Retina (tissue), 1 donor: ENCODE data around the gene OR5B21.

Experiments
- DNase-seq: peaks from one replicate; pipeline ENCODE4 v3.0.0-alpha.2; 2016

OR5B21 gene

DNA sequence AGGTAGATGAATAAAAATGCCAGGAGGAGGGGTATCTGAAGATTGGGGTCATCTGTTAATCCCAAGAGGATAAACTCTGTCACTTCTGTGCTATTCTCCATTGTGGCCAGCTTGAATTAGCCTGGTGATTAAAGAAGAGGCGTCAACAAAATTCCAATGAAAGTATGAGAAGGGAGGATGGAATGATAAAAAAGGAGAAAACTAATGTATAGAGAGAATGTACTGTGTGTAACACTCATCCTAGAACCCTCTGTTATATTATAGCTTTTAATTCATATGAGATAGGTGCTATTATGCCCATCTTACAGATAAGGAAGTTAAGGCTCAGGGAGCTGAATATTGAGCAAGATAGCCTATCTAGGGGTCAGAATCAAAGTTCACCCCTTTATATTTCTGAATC is at the start of gene OR5B21:
Gene OR5B21, minus strand, starts transcription at position 101 of the 400 bp plus-strand sequence. Its CDS starts 0 bp downstream, at position 101.
- no peak for DNase-seq

DNA sequence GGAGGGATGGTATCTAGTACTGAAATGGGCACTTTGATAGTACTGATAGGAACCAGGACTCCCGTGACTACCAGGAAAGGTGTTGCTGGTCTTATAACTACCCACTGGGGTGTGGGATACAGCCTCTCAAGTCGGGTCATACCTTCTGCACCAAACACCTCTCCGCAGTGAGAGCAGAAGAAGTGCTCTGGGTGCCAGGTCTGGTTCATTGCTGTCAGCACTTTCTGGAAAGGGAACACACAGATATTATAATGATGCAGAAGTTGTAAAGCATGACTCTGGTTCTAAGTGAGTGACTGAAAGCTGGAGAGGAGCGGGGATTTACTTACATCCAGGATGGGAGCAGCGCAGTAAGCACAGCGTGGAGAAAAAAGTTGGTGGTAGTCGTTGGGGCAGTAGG is 41.7 kb upstream of the OR5B21 start:
- DNase-seq: no peak

DNA sequence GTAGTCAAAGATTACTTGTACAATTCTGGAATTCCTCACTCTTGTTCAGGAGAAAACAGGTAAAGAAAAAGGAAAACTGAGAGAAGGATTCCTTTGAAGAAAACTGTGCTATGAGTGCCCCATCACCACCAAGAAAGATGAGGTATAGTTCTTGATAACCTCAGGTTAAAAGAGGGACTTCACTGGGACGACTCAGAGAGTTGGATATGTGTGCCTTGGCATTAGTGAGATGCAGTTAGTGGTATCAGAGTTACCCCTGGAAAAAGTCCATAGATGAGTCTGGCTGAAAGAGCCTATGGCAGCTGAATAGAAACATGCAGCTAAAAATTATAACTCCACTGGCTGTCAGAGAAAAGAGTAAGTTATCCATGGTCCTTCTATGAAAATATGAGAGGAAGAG is 38.9 kb upstream of the OR5B21 start:
- DNase-seq: no peak

DNA sequence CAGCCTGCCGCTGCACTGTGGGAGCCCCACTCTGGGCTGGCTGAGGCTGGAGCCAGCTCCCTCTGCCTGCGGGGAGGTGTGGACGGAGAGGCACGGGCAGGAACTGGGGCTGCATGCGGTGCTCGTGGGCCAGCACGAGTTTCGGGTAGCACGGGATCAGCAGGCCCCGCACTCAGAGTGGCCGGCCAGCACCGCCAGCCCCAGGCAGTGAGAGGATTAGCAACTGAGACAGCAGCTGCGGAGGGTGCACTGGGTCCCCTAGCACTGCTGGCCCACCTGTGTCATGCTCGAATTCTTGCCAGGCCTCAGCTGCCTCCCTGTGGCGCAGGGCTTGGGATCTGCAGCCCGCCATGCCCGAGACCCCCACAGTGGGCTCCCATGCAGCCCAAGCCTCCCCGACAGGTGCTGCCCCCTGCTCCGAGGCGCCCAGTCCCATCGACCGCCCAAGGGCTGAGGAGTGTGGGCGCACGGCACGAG is 24.0 kb upstream of the OR5B21 start:
- DNase-seq: no peak

DNA sequence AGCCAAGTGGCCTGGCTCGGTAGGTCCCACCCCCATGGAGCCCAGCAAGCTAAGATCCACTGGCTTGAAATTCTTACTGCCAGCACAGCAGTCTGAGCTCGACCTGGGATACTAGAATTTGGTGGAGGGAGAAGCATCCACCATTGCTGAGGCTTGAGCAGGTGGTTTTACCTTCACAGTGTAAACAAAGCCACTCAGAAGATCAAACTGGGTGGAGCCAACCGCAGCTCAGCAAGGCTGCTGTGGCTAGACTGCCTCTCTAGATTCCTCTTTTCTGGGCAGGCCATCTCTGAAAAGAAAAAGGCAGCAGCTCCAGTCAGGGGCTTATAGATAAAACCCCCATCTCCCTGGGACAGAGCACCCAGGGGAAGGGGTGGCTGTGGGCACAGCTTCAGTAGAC is 22.3 kb upstream of the OR5B21 start:
- no peak for DNase-seq

DNA sequence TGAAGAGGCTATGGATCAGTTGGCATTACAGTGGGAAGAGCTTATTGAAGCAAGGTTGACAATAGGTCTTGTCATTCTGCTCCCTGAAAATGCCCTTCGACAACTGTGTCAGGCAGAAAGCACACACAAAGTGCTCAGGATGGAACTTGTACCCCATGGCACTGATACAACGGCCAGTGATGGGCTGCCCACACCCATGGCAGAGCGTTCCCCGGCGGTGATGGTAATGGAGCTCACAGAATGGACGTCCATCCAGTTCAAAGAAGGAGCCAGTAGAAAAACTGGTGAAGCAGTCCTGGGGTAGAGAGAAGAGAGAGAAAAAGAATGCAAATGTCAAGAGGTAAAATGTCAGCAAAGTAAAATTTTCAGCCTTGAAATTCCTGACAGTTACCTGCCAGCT is 19.5 kb upstream of the OR5B21 start:
- no peak for DNase-seq

DNA sequence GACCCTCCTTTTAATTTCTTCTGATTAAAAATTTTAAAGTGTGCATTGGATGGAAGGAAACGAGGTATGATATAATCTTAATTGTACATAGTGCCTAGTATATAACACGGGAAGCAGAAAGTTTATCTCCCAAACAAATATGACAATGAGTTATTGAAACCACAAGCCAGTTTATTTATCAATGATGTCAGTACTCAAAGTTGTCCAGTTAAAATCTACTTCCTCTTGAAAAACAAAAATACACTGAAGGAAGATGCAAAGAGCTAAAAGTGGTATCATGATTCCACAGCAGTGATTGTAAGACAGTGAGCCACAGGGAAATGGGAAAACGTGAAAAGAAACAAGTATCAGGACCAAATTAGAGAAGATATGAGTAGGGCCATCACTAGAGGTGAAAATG is 18.8 kb upstream of the OR5B21 start:
- no peak for DNase-seq

DNA sequence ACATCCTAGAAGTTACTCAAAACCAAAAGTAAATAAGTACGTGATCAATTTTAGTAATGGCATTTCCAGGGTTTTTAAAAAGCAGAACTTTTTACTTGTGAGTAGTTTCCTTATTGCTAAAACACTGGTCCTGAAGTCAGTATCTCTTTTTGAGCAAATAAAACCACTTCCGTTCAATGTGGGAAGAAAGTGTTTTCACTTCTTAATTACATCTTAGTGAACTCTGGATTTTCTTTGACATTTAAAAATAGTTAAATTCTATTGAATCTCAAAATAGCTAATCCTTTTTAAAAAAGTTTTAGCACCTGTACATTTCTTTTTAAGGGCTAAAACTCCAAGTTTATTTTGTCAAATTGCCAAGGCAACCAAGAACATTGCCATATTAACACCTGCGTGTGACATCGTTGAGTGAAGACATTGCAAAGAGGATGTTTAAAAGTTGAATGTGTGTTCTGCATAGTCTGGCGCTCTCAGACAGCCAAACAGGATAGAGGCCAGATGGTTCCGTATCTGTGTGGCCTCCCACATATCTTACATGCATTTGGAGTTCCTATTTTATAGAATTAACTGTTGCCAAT is 17.2 kb upstream of the OR5B21 start:
- no peak for DNase-seq

DNA sequence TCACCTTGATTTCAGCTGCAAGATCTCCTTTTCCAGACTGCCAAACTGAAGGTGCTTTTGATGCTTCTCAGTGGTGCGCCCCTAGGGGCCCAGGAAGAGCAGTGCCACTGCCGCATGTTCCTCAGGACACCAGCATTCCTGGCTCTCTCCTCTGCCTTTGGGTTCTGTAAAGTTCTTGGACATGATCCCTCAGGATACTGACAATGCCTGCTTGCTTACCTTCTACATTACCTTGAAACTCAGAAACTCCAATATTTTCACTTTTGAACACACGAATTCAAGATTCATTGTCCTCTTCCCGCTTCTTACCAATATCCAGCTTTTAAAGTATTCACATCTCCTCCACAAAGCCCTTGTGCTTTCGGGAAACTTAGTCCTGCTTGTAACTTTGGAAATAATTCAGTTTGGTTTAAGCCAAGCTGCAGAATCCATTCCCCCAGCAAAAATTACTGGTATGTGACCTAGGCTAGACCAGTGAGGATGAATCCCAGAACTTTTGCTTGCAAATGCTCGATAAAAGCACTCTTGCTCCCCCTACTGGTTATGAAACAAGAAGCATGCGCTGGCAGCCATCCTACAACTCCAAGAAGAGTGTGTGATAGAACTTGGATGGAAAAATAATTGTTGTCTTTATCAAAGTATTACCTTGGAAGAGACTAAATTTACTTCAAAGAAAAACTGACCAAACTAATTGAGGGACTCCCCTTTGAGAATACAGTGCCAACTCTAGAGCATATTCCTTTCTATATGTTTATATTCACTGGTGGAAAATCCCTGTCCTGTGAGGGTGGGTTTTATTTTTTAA is 16.5 kb upstream of the OR5B21 start:
- DNase-seq: peak; percentile 63

DNA sequence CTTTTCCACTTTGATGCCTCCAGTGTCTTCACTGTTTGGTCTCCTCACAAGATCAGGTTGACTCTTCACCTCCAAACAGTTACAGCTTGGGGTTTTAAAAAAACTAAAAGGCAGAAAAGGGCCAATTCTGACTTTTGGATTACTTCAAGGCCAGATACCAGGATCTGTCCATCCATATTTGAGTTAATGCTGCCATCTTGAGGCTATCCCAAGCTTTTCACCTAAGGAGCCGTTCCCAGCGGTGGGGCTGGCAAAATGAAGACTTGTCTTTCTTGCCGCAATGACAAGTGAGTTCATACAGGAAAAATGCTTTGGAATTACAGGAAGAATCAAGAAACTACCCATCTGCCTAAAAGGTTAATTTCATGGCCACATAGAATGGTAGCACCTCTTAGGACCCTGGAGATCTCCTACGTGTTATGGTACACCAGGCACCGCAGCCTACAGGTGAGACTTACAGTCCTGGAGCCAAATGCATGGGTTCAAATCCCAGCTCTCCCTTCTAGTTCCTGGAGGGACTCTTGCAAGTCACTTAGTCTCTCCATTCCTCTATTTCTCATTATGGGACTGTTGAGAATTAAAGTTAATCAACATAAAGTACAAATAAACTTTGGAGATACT is 6.0 kb upstream of the OR5B21 start:
- DNase-seq: peak; percentile 55

DNA sequence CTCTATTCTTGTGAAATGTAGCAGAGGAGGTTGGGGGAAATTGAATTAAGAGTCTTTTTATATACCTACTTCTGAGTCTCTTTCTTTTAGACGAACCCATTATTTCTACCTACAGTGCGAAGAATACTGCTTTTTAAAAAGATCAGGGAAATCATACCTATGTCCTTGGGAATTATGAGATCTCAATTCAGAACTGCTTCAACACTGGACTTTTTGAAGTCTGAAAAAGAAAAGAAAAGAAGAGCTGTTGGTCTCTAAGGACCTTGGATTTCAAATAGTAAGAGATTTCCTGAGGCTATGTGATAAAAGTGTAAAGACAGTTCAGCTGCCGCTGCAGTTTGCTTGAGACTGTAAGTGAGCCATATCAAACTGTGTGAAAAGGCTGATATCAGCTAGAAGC is 3.7 kb upstream of the OR5B21 start:
- DNase-seq: no peak

DNA sequence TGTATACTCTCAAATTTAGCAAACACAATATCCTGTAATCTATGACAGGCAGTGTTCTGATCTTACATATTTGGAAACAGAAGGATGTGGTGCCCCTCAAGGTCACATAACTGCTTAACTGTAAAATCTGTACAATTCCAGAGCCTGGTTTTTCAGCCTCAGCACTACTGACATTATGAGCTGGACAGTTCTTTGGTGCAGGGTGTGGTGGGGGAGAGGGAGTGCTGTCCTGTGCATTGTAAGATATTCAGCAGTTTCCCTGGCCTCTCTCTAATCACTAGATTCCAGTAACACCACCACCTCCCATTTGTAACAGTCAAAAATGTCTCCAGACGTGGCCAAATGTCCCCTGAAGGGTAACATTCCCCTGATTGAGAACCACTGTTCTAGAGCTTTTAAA is 1.8 kb upstream of the OR5B21 start:
- DNase-seq: no peak

DNA sequence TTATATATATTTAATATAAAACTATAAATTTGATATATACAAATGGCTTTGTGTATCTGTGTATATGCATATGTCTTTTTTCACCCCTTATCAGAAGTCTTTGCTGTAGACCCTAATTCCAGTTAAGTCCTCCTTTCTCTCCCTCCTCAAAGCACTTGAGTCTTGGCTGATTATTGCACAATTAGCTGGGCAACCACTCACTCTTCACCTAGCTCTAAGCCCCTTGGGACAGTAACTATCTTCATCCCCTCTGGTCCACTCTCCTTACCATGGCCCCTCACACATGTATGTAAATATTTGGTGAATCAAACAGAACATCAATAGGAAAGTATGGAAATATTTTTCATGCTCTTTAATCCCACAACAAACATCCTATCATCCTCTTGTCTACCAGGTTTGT is 909 bp upstream of the OR5B21 start:
- no peak for DNase-seq

DNA sequence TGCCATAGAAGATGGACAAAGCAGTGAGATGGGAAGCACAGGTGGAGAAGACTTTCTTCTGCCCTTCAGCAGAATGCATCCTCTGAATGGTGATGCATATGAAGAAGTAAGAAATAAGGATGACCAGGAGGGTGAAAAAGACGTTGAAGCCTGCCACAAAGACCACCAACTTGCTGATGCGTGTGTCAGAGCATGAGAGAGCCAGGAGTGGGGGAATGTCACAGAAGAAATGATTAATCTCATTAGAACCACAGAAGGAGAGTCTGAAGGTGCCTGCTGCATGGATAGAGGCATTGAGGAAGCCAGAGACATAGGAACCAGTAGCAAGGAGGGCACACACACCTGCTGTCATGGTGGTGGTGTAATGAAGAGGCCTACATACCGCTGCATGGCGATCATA is 550 bp downstream of the OR5B21 start:
- DNase-seq: no peak

DNA sequence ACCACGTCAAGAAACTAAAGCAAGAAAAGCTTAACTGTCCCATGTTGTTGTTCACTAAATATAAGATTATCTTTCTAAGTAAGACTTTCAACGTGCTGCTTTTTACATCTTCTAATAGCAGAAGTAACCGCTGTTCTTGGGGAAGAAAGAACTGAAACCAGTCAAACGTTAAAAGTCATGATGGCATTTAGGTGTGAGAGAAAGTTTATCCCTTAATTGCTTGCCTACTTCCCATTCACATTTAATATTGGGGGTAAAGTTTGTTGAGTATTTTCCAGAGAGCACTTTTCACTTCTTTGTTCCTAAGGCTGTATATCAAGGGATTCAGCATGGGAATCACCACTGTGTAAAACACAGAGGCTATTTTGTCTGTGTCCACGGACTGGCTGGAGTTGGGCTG is 970 bp downstream of the OR5B21 start:
- no peak for DNase-seq

DNA sequence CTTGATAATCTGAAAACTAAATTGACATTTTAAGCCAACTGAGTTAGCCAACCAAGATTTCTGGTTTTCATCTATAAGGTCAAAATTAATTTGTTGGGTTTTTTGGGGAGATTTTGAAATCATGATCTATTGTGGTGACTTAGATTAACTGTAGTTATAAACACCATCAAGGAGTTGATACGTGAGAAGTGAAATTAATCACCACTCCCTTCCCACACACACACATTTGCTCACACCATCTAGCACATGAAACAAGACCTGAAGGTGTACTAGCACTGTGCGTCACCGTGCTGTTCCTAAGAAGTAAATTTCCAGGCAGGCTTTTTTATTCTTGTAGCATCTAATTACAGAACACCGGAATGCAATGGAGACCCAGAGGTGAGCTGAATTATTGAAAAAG is 2.1 kb downstream of the OR5B21 start:
- no peak for DNase-seq

DNA sequence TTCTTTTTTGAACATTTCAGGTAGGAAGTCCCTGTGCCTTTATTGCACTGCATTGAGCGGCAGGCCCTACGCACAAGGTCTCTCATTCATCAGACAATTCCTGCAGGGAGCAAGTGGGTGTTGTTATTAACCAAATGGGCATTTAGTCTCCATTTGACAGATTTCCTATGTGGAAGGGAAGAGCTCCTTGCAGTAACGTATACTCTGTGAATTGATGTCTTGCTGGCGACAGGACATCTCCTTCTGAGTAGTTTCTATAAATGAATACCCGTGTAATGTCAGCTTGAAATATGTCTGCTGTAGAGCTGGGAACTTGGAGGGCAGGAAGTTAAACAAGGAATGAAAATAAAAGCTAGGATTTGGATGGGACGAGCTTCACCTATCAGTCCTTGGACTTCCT is 3.7 kb downstream of the OR5B21 start:
- DNase-seq: no peak

DNA sequence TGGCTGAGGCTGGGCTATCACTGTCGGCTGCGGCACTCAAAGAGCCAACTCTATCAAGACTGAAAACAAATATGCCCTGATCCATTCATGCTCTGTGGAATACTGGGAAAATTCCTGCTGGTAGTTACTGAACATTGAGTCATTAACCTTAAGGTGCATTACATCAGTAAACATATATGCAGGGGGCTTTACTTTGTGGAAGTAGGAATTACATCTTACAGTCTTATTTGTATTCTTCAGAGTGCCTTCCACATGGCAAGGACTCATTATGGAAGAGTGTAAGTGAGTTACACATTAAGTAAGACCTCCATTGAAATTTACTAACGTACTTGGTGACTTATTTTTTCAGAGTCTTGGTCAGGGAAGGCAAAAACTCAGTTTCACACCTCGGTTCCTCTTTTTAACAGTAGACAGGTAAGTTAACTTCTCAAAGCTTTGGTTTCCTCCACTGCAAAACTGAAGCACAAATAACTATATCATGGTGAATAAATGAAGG is 4.5 kb downstream of the OR5B21 start:
- DNase-seq: no peak

DNA sequence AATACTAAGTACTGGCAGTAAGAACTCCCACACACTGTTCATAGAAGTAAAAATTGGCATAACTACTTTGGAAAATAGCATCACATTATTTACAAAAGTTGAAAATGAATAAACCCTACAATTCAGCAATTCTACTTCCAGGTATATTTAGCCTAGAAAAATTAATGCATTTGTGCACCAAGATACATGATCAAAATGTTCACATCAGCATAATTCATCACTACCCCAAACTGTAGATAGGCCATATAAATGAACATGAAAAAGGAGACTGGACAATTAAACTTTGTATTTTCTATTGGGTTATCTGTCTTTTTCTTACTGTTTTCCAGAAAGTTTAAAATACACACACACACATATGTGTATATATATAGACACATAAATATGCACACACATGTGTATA is 5.9 kb downstream of the OR5B21 start:
- DNase-seq: no peak

DNA sequence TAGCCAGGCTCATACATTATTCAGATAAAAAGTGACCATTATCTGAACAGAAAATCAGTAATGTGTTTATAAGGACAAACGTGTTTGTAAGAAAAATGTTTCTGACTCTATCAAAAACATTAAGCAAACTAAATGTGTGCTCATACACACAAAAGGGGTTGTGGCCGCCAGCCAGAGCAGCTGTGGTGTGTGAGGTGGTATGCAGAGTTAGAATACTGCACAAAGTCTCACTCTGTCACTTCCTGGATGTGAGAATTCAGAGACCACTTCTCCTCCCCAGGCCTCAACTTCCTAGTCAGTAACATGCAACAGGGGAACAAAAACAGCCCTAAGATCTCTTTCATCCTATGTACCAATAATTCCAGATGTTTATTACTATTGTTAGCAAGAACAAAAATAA is 9.4 kb downstream of the OR5B21 start:
- DNase-seq: no peak

DNA sequence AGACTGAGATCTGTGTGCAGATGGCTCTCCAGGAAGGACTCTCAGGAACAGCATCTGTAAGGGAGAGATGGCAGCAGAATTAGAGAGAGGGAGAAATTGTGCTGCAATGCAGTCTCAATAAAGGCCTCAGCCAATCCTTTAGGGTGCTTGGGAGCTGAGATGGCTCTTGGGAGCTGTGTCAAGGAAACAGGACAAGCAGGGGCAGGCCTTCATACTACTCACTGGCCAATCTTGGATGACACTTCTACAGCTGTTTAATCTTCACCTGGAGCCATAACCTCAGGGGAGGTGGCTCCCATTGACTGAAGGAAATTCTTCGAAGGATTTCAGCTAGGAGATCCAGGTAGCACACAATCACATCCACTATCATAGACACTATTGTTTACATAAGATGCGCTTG is 10.0 kb downstream of the OR5B21 start:
- DNase-seq: no peak

DNA sequence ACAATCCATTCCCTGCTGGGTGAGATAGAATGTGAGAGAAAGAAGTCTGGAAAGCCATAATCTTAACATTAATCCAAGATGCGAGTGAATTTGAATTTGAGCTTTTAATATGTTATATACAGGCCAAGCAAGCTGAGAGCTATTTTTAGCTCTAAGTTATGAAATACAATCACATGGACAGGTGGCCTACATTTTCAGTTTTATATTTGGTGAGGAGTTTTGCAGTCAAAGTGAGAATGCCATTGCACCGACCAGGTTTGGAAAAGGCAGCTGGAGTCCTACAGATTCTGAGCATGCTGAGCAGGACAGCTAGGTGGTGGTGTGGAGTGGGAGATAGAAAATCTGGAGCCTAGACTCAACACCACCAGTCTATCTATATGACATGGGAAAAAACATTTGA is 12.0 kb downstream of the OR5B21 start:
- DNase-seq: no peak

DNA sequence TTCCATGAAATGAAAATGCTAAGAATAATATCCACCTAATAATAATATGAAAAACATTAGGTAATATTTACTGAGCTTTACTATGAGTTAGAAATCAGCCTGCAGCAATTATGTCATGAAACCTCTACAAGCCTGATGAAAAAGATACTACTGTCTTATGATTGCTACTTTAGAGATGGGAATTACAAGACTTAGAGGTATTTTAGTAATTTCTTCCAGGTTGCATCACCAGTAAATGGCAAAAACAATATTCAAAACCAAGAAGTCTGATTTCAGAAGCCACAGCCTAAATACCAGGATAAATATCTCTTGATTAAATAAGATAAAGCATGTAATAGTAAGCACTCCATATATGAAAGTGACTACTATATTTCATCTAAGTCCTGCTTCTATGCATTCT is 13.8 kb downstream of the OR5B21 start:
- DNase-seq: no peak

DNA sequence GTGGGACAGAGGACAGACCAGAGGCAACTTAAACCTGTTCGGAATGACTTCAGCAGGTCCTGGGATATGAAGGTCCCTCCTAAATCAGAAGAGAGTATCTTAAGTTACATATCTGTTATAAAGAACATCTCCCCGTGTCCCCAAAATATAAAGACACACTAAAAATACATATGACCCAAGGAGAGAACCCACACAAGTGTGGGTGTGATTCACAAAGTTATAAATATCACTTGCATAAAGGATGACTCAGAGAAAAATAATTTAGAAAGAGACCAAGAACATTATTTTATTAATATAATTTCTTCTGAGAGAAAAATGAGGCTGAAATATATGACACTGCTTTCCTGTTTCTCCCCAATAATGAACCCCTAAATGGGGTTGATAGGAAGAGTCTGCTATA is 14.2 kb downstream of the OR5B21 start:
- no peak for DNase-seq
